Gastrocnemius medialis (tissue), 4 donors: Measurements from ENCODE around the gene CERK.

ENCODE experiments used
- POLR2A ChIP-seq, 2 donors: fragments of 450-650 bp; IDR thresholded peaks; one replicate each; pipeline ENCODE4 v1.6.1; 2017; ENCODE audit warnings: antibody characterized with exemption in 2 of 2, mild to moderate bottlenecking in 2 of 2, moderate library complexity in 2 of 2
- TF ChIP-seq, protein P1 (sequence below), 5 experiments: fragments of 450-650 bp in 3 of 5; fragments of 200-600 bp in 2 of 5; sonication (generic) in 2 of 5; IDR thresholded peaks in 4 of 5; conservative IDR thresholded peaks in 1 of 5; 1 replicate in 4 of 5; 2 replicates in 1 of 5; pipeline ENCODE4 v1.5.1; 2016 to 2019; ENCODE audit warnings: antibody characterized with exemption in 5 of 5, mild to moderate bottlenecking in 3 of 5, moderate library complexity in 3 of 5

DNA sequence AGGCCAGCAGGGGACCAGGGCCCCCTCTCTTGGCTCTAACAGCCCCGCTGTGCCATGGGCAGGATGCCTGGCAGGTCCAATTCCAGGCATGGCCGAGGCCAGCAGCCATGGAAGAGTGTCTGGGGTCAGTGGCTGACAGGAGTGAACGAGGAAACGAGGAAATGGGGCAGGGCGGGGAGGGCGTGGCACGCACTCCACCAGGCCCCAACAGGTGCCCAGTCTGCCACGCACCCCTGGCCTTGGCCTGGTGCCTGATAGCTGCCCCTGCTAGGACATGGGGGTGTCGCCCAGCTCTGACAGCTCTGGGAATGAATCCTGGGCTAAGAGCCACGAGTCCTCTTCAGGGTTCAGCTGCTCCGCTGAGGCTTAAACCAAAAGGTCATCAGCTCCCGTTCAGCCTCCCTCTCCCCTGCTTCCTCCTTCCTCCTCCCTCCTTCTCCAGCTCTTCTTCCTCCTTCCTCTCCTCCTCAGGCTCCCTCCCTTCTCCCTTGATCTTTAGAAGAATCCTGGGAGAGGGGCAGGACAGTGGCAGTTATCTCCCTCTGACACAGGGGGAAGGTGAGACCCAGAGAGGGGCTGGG, 12.9 kb upstream of the CERK start:
- TF ChIP-seq, protein P1, sequence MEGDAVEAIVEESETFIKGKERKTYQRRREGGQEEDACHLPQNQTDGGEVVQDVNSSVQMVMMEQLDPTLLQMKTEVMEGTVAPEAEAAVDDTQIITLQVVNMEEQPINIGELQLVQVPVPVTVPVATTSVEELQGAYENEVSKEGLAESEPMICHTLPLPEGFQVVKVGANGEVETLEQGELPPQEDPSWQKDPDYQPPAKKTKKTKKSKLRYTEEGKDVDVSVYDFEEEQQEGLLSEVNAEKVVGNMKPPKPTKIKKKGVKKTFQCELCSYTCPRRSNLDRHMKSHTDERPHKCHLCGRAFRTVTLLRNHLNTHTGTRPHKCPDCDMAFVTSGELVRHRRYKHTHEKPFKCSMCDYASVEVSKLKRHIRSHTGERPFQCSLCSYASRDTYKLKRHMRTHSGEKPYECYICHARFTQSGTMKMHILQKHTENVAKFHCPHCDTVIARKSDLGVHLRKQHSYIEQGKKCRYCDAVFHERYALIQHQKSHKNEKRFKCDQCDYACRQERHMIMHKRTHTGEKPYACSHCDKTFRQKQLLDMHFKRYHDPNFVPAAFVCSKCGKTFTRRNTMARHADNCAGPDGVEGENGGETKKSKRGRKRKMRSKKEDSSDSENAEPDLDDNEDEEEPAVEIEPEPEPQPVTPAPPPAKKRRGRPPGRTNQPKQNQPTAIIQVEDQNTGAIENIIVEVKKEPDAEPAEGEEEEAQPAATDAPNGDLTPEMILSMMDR (IDR thresholded peaks at IDR 0.05 in 4 of 5, conservative IDR thresholded peaks at IDR 0.05 in 1 of 5): no peak
- TF ChIP-seq POLR2A (IDR thresholded peaks at IDR 0.05): no peak
